Measurements from ENCODE around the gene TMC7. TPM values are rescaled to one million over a fixed set of nuclear protein-coding genes. Genes with fewer than 3 reads are reported as not detected.

Gene TMC7
- total and polyA plus RNA-seq, 2 of the 13 experiments (the other 11 are each of a cell fraction or from before 2014, with no cell fraction given): 1.2 to 5.1 TPM

DNA sequence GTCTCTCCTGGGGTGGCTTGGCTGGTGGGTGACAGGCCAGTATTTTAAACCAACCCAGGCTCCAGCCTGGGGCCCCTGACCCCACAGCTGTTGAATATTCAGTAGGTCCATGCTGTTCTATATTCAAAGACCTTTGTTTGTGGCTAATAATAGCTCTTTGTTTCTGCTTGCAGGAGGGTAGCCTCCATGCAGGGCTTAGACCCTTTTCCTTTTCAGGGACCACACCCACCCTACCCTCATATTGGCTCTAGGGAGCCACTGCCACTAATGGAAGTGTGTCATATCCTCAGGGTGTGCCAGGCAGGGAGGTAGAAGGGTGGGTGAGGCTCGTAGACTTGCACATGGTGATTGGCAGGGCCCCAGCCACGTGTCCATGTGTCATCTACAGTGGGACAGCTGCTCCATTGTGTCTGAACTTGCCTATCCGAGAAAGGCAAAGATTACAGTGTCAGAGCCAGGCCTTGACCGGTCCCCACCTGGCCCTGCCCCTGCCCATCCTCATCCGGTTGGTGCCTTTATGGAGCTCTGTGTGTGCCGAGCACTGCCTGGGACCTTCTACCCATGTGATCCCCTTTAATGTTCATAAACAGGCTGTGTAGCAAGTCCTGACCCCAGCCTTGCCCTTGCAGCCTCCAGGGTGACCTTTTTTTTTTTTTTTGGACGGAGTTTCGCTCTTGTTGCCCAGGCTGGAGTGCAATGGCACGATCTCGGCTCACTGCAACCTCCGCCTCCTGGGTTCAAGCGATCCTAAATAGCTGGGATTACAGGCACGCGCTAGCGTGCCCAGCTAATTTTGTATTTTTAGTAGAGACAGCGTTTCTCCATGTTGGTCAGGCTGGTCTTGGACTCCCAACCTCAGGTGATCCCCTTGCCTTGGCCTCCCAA, 22.1 kb downstream of the TMC7 start (continued):
- TF ChIP-seq, protein P1, sequence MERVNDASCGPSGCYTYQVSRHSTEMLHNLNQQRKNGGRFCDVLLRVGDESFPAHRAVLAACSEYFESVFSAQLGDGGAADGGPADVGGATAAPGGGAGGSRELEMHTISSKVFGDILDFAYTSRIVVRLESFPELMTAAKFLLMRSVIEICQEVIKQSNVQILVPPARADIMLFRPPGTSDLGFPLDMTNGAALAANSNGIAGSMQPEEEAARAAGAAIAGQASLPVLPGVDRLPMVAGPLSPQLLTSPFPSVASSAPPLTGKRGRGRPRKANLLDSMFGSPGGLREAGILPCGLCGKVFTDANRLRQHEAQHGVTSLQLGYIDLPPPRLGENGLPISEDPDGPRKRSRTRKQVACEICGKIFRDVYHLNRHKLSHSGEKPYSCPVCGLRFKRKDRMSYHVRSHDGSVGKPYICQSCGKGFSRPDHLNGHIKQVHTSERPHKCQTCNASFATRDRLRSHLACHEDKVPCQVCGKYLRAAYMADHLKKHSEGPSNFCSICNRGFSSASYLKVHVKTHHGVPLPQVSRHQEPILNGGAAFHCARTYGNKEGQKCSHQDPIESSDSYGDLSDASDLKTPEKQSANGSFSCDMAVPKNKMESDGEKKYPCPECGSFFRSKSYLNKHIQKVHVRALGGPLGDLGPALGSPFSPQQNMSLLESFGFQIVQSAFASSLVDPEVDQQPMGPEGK (CRISPR knock-in tag; IDR thresholded peaks at IDR 0.05): peak; percentile 82
- TF ChIP-seq ARHGAP35 (CRISPR knock-in tag; IDR thresholded peaks at IDR 0.05; ENCODE audit: borderline replicate concordance) (0 out of 2 replicates have a peak, but pooled peaks have one; percentile 62), HNRNPL (IDR thresholded peaks at IDR 0.05; ENCODE audit: low read depth, low read length) (peak; percentile 92), ZNF766 (CRISPR knock-in tag; IDR thresholded peaks at IDR 0.05; ENCODE audit: borderline replicate concordance) (no peak; the same call in 1 of the 2 replicates), HDAC1 (CRISPR knock-in tag; IDR thresholded peaks at IDR 0.05) (peak; percentile 96), GFI1 (CRISPR knock-in tag; IDR thresholded peaks at IDR 0.05; ENCODE audit: borderline replicate concordance) (peak; percentile 92), ZNF761 (CRISPR knock-in tag; conservative IDR thresholded peaks at IDR 0.05) (peak; percentile 61; the same call in 1 of the 2 replicates), THAP11 (CRISPR knock-in tag; IDR thresholded peaks at IDR 0.05) (peak; percentile 68), PAF1 (CRISPR knock-in tag; IDR thresholded peaks at IDR 0.05) (no peak), ZNF564 (CRISPR knock-in tag; IDR thresholded peaks at IDR 0.05) (peak; percentile 82; the same call in 1 of the 2 replicates), WIZ (CRISPR knock-in tag; IDR thresholded peaks at IDR 0.05) (peak; percentile 97), CREB1 (IDR thresholded peaks at IDR 0.05) (peak; percentile 79), CREB1 (CRISPR knock-in tag; IDR thresholded peaks at IDR 0.05) (peak; percentile 71), JUN (CRISPR knock-in tag; IDR thresholded peaks at IDR 0.05) (peak; percentile 66; the same call in 1 of the 2 replicates), ATRX (CRISPR knock-in tag; IDR thresholded peaks at IDR 0.05; ENCODE audit: borderline replicate concordance) (no peak), ATM (IDR thresholded peaks at IDR 0.05; ENCODE audit: borderline replicate concordance) (no peak), TRIM24 (CRISPR knock-in tag; IDR thresholded peaks at IDR 0.05) (0 out of 2 replicates have a peak, but pooled peaks have one; percentile 9), EED (CRISPR knock-in tag; IDR thresholded peaks at IDR 0.05) (0 out of 2 replicates have a peak, but pooled peaks have one; percentile 20)
- TF ChIP-seq, protein P2, sequence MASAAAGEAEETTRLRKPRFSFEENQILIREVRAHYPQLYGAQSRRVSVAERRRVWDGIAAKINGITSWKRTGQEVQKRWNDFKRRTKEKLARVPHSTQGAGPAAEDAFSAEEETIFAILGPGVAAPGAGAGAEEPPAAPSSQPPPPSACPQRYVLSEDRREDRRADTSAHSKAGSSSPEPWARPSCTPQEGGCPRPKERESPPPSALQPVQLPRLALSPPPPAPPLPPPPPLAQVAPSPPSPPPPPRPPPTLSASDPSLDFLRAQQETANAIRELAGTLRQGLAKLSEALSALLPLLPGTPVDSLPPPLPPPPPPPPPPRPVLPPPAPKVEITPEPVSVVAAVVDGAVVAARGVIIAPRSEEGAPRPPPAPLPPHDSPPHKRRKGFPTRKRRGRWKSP (CRISPR knock-in tag; IDR thresholded peaks at IDR 0.05): peak; percentile 90; the same call in 1 of the 2 replicates
- TF ChIP-seq, protein P3, sequence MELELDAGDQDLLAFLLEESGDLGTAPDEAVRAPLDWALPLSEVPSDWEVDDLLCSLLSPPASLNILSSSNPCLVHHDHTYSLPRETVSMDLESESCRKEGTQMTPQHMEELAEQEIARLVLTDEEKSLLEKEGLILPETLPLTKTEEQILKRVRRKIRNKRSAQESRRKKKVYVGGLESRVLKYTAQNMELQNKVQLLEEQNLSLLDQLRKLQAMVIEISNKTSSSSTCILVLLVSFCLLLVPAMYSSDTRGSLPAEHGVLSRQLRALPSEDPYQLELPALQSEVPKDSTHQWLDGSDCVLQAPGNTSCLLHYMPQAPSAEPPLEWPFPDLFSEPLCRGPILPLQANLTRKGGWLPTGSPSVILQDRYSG (CRISPR knock-in tag; IDR thresholded peaks at IDR 0.05): 0 out of 2 replicates have a peak, but pooled peaks have one; percentile 48
